ENCODE data around the gene ITPKB.
A peak's percentile ranks its signal among the peaks of the same experiment; 100 is the strongest.

Gene ITPKB

DNA sequence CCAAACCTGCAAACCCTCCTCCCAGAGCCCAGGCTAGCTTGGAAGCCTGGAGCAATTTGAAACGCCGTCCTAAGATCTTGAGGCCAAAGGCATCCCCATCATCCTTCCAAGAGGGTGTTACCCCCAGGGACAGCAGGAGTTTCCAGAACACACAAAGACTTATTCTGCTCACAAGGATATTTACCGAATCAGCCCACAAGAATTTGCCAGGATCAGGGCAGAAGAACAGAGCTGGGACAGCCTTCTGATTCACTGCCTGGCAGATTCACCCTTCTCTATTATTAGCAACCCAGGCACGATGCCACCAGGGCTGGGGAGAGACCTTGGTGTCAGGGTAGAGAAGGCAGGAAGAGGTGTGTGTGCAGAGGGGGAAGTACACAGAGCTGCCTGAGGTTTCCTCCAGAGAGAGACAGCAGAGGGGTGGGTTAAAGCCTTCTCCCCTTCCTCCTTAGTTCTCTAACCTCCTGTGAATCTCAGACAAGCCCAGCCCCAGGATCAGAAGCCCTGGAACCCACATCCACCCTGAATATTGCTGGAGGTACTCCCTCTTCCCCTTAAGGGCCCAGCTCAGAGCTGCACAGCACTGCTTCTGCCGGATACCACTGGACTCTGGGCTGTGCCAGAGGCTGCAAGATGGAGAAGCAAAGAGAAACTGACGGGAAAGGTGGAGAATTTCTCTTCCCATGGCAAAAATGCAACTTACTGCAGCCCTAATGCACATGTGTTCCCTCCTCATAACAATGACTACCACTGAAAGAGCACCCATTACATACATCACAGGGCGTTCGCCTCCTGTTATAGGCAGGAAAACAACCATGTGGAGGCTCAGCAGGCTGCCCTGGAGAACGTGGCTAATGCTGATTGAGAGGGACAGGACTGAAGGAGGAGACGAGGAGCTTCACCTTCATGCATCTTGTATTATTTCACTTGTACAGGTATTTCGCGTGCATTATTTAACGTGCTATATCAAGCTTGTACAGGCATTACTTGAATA is 61.8 kb downstream of the ITPKB start:
- H3K4me3 ChIP-seq (ENCODE audit: low read depth, low read length) = no peak overlapping the region
- peak; percentile 70 for DNase-seq (ENCODE audit: low read depth)
- TF ChIP-seq MYC (IDR thresholded peaks at IDR 0.05; ENCODE audit: low read depth, low read length) (no peak), POLR2A (IDR thresholded peaks at IDR 0.05; ENCODE audit: extremely low read depth, insufficient read length) (no peak)
- TF ChIP-seq, protein P1, sequence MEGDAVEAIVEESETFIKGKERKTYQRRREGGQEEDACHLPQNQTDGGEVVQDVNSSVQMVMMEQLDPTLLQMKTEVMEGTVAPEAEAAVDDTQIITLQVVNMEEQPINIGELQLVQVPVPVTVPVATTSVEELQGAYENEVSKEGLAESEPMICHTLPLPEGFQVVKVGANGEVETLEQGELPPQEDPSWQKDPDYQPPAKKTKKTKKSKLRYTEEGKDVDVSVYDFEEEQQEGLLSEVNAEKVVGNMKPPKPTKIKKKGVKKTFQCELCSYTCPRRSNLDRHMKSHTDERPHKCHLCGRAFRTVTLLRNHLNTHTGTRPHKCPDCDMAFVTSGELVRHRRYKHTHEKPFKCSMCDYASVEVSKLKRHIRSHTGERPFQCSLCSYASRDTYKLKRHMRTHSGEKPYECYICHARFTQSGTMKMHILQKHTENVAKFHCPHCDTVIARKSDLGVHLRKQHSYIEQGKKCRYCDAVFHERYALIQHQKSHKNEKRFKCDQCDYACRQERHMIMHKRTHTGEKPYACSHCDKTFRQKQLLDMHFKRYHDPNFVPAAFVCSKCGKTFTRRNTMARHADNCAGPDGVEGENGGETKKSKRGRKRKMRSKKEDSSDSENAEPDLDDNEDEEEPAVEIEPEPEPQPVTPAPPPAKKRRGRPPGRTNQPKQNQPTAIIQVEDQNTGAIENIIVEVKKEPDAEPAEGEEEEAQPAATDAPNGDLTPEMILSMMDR (IDR thresholded peaks at IDR 0.05; ENCODE audit: low read depth, low read length) = no peak
- TF ChIP-seq, protein P2, sequence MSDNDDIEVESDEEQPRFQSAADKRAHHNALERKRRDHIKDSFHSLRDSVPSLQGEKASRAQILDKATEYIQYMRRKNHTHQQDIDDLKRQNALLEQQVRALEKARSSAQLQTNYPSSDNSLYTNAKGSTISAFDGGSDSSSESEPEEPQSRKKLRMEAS (IDR thresholded peaks at IDR 0.05; ENCODE audit: low read depth, low read length) = no peak; the same call in 1 of the 2 replicates

DNA sequence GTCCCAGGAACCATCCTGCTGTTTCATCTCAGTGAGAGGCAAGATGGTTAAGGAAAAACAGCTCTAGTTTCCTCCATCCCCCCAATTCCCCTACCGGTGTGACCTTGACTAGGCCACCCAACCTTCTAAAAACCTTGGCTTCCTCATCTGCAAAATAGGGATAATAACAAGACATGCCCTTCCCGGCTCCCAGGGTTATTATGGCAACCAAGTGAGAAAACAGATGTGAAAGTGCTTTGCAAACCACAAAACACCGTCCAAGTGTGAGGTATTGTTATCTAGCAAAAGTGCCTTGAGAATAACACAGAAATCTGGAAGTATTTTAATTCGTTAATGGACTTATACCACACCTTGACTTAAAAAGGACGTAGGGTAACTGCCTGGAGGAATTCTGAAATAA is 62.7 kb downstream of the ITPKB start:
- H3K4me3 ChIP-seq (ENCODE audit: low read depth, low read length) = no peak overlapping the region
- TF ChIP-seq MYC (IDR thresholded peaks at IDR 0.05; ENCODE audit: low read depth, low read length) (no peak), POLR2A (IDR thresholded peaks at IDR 0.05; ENCODE audit: extremely low read depth, insufficient read length) (no peak)
- TF ChIP-seq, protein P1 (IDR thresholded peaks at IDR 0.05; ENCODE audit: low read depth, low read length) = no peak
- TF ChIP-seq, protein P2 (IDR thresholded peaks at IDR 0.05; ENCODE audit: low read depth, low read length) = no peak

DNA sequence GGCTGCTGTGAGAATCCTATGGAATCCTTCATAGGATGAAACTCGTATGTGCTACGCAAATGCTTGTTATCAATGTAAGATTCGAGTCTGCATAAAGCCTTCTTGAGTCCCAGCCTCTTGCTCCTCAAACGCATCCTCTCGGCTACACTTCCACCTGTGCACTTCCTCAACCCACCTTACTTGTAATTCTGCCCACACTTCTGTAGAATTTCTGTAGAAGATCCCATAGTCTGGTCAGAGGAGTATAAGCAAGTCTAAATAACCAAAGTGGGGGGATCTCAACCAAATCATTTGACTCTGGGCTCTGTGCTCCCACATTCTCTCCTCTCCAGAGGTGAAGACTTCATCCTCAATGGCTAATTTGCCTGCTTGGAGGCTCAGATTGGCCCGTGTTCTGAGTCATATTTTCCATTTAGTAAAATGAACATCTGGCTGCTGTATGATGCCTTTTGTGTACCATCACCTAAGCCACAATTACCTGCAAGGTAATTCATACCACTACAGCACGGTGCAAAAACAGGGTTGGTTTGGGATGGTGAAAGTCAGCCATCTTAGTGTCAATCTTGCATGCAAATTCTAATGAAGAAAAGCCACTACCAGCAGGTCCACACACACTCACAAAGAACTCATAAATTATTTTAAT is 63.2 kb downstream of the ITPKB start:
- no peak for DNase-seq (ENCODE audit: low read depth)
- TF ChIP-seq, protein P1 (IDR thresholded peaks at IDR 0.05; ENCODE audit: low read depth, low read length) = no peak
- TF ChIP-seq POLR2A (IDR thresholded peaks at IDR 0.05; ENCODE audit: extremely low read depth, insufficient read length) = no peak
- TF ChIP-seq MYC (IDR thresholded peaks at IDR 0.05; ENCODE audit: low read depth, low read length) = no peak
- TF ChIP-seq, protein P2 (IDR thresholded peaks at IDR 0.05; ENCODE audit: low read depth, low read length) = no peak
- no peak overlapping the region for H3K4me3 ChIP-seq (ENCODE audit: low read depth, low read length)

More for the DNA sequence above, 62.7 kb downstream of the ITPKB start:
- DNase-seq (ENCODE audit: low read depth) = no peak

DNA sequence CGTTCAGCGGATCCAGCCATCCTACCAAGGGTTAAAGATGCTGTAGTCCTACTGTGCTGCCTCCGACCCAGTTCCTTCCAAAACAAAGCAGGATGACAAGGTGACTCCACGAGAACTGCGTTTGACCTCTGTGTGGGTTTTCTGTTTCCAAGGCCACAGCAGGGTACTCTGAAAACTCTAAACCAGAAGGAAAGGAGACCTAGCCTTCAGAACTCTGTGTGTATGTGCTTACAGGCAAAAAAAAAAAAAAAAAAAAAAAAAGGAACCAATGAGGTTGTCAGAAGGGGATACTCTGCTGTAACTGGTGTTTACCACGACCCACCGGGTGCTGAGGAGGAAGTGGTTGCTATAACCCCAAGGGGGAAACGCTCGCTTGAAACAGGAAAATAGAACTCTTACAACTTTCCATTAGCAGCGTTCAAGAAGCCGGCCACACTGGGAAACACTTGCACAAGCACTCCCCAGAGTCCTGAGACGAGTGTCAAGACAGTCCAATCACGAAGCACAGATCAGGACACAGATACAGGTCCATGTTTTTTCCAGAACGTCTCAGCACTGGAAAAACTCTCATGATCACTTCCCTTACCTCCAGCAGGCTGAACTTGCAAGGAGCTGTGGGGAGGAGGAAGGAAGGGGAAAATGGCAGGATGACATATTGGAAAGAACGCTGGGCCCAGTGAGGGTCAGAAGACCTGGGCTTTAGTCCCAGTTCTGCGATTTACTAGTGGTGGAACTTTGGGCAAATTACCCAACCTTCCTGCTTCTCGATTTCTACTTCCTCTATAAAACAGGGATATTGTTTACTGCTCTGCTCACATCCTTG is 64.0 kb downstream of the ITPKB start:
- DNase-seq (ENCODE audit: low read depth) = peak; percentile 97
- no peak for TF ChIP-seq MYC (IDR thresholded peaks at IDR 0.05; ENCODE audit: low read depth, low read length)
- TF ChIP-seq, protein P1 (IDR thresholded peaks at IDR 0.05; ENCODE audit: low read depth, low read length) = no peak
- TF ChIP-seq, protein P2 (IDR thresholded peaks at IDR 0.05; ENCODE audit: low read depth, low read length) = peak; percentile 16; the same call in 1 of the 2 replicates
- no peak for TF ChIP-seq POLR2A (IDR thresholded peaks at IDR 0.05; ENCODE audit: extremely low read depth, insufficient read length)
- H3K4me3 ChIP-seq (ENCODE audit: low read depth, low read length) = peak overlapping the region; percentile 35

DNA sequence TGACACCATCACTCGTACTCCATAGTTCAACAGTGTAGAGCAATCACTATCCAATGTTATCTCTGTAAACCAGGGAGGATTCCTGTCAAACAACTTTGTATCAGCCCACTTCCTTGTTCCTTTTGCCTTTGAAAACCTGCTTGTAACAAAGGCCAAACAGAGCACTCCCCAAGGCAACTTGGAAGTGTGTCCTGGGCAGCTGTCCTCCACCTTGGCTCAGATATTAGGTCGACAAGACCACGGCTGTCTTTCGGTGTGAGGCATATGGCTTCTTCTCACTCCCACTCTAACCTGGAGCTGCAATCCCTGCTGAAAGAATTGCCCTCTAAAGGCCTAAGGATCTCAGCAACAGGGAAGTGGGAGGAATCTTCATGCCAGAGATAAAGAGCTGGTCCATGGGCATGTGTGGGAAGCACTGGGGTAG is 66.7 kb downstream of the ITPKB start:
- TF ChIP-seq POLR2A (IDR thresholded peaks at IDR 0.05; ENCODE audit: extremely low read depth, insufficient read length) = no peak
- no peak for TF ChIP-seq MYC (IDR thresholded peaks at IDR 0.05; ENCODE audit: low read depth, low read length)
- TF ChIP-seq, protein P1 (IDR thresholded peaks at IDR 0.05; ENCODE audit: low read depth, low read length) = no peak
- TF ChIP-seq, protein P2 (IDR thresholded peaks at IDR 0.05; ENCODE audit: low read depth, low read length) = no peak
- no peak for DNase-seq (ENCODE audit: low read depth)
- no peak overlapping the region for H3K4me3 ChIP-seq (ENCODE audit: low read depth, low read length)
